ENCODE results near the gene LRRC31. TPM values are rescaled to one million over a fixed set of nuclear protein-coding genes. Genes with fewer than 3 reads are reported as not detected.

Gene LRRC31
- total and polyA plus RNA-seq, 2 of the 8 experiments (the other 6 are each of a cell fraction or from before 2014, with no cell fraction given): not detected

DNA sequence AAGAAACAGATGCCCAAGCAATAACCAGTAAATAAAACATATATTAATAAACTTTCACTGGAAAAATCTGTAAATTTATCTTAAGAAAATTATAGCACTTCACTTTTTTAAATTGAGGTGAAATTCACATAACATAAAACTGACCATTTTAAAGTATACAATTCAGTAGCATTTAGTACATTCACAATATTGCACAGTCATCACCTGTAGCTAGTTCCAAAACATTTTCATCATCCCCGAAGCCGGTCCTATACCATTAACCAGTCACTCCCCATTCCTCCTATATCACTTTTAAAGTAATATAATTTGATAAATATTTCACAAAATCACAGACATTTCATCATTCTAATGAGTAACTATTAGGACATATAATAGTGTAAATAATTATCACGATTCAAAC lies 65.1 kb downstream of the LRRC31 start:
- Histone ChIP-seq H2AK5ac (ENCODE audit: low read depth, low read length) (no peak overlapping the region), H3K9ac (replicated peaks in 1 of 4; ENCODE audit: extremely low read depth in 1 of 4, low read depth in 3 of 4, low read length in 3 of 4) (no peak overlapping the region), H3K56ac (replicated peaks; ENCODE audit: insufficient read length, low read depth, low read length) (no peak overlapping the region), H3K4me1 (replicated peaks in 1 of 4; ENCODE audit: control insufficient read depth in 3 of 4, insufficient read depth in 4 of 4, low read length in 3 of 4) (no peaks in the 10 kb centered on the region), H3K27ac (ENCODE audit: low read depth, low read length) (no peak overlapping the region), H4K20me1 (replicated peaks in 1 of 2; ENCODE audit: control insufficient read depth in 1 of 2, insufficient read depth in 2 of 2, low read length in 2 of 2) (no peaks in the 10 kb centered on the region), H3K23me2 (ENCODE audit: low read depth, low read length) (no peaks in the 10 kb centered on the region), H3K9me3 (ENCODE audit: insufficient read depth in 2 of 2, low read depth in 1 of 2, low read length in 1 of 2) (no peaks in the 10 kb centered on the region), H3K4me3 (ENCODE audit: extremely low read depth in 1 of 4, insufficient read depth in 2 of 4, low read depth in 3 of 4, low read length in 4 of 4) (no peak overlapping the region), H2BK15ac (ENCODE audit: low read length) (no peak overlapping the region), H2BK5ac (ENCODE audit: low read depth, low read length) (no peak overlapping the region), H4K5ac (ENCODE audit: insufficient read length, low read depth, low read length) (no peak overlapping the region), H2AFZ (ENCODE audit: low read length) (no peak overlapping the region), H3K4me2 (ENCODE audit: insufficient read depth in 1 of 2, low read depth in 2 of 2, low read length in 2 of 2) (no peak overlapping the region), H3K14ac (ENCODE audit: insufficient read length) (no peak overlapping the region), H2BK120ac (replicated peaks; ENCODE audit: low read depth, low read length) (no peak overlapping the region), H3K36me3 (ENCODE audit: control insufficient read depth in 2 of 4, insufficient read depth in 4 of 4, low read length in 3 of 4) (no peaks in the 10 kb centered on the region; a peak in 4 of 8 replicates), H2BK20ac (ENCODE audit: low read length) (no peak overlapping the region), H3K79me1 (ENCODE audit: low read depth, low read length) (no peaks in the 10 kb centered on the region), H3K4ac (replicated peaks; ENCODE audit: insufficient read length, low read depth, low read length) (no peak overlapping the region), H4K91ac (replicated peaks; ENCODE audit: insufficient read length, low read length) (no peak overlapping the region), H4K8ac (ENCODE audit: extremely low read depth, insufficient read depth, low read length) (no peak overlapping the region), H3K23ac (ENCODE audit: insufficient read length) (no peak overlapping the region), H3K79me2 (ENCODE audit: control insufficient read depth in 1 of 2, insufficient read depth in 2 of 2, low read length in 2 of 2) (no peaks in the 10 kb centered on the region), H3K27me3 (replicated peaks in 1 of 4; ENCODE audit: control insufficient read depth in 3 of 4, extremely low read depth in 1 of 4, insufficient read depth in 3 of 4, low read length in 3 of 4) (no peaks in the 10 kb centered on the region), H3K18ac (ENCODE audit: extremely low read depth, low read length) (no peak overlapping the region), H2BK12ac (ENCODE audit: low read depth, low read length) (no peak overlapping the region)
- TF ChIP-seq JUN (IDR thresholded peaks at IDR 0.05; ENCODE audit: low read depth, low read length) (no peak), HDAC6 (IDR thresholded peaks at IDR 0.05; ENCODE audit: low read depth, low read length) (no peak), RXRA (IDR thresholded peaks at IDR 0.05; ENCODE audit: insufficient read depth, low read depth, low read length) (no peak)
- WGBS, 2 experiments (ENCODE audit: extremely low coverage in 1 of 2, insufficient coverage in 1 of 2, insufficient read length in 1 of 2, insufficient replicate concordance in 2 of 2, low coverage in 1 of 2, low lambda C conversion rate in 2 of 2, missing lambda C conversion rate in 1 of 2): 91% methylated on average over 3 of the region's 3 CpGs; no CpG with 5 or more reads in 1 of the 2 experiments
- FAIRE-seq (no peak), DNase-seq (ENCODE audit: low read depth in 1 of 2, low spot score in 2 of 2) (no peak)
- POLR2A ChIA-PET (ENCODE audit: partially characterized antibody): no interaction called here
- CTCF ChIA-PET (ENCODE audit: partially characterized antibody): interaction anchor here (1.4 kb wide), 1 partner anchor 22 kb away, joined by 3 read pairs; no protein-coding TSS in a partner anchor
